HG03066 (cell line): ENCODE data around the gene ZNF639.

Source experiments
- ATAC-seq: cut with Tn5 transposase; IDR thresholded peaks from one replicate; pipeline ENCODE4 v1.9.1; 2021; ENCODE audit warnings: low read depth; ENCODE audit not compliant: unreplicated experiment

The ZNF639 gene

GRCh38 chr3:179309225-179310078, 13.4 kb upstream of the ZNF639 start:
- peak; percentile 86 for ATAC-seq

GRCh38 chr3:179318876-179319275, 4.0 kb upstream of the ZNF639 start:
- ATAC-seq = no peak

- ATAC-seq = no peak
Measured at GRCh38 chr3:179321668-179322285, 1.1 kb upstream of the ZNF639 start.

- peak; percentile 38 for ATAC-seq
Measured at GRCh38 chr3:179323197-179324110, 623 bp downstream of the ZNF639 start.

GRCh38 chr3:179324270-179324754, 1.5 kb downstream of the ZNF639 start:
- ATAC-seq = no peak

- no peak for ATAC-seq
Measured at GRCh38 chr3:179330438-179330837, 7.6 kb downstream of the ZNF639 start.

- ATAC-seq = no peak
Measured at GRCh38 chr3:179332240-179332639, 9.4 kb downstream of the ZNF639 start.

GRCh38 chr3:179333084-179333483, 10.3 kb downstream of the ZNF639 start:
- no peak for ATAC-seq

GRCh38 chr3:179336345-179336929, 13.6 kb downstream of the ZNF639 start:
- no peak for ATAC-seq

- ATAC-seq = peak; percentile 89
Measured at GRCh38 chr3:179347345-179348194, 24.7 kb downstream of the ZNF639 start, which contains the start of gene MFN1. Gene MFN1, plus strand, starts transcription at chr3:179347709. Its CDS starts 1,143 bp downstream, at chr3:179348852.

- ATAC-seq = peak; percentile 69
Measured at GRCh38 chr3:179348325-179349013, 25.6 kb downstream of the ZNF639 start.

GRCh38 chr3:179355996-179356395, 33.2 kb downstream of the ZNF639 start:
- no peak for ATAC-seq

- ATAC-seq = no peak
Measured at GRCh38 chr3:179363332-179363731, 40.5 kb downstream of the ZNF639 start.

GRCh38 chr3:179369621-179370020, 46.8 kb downstream of the ZNF639 start:
- no peak for ATAC-seq

GRCh38 chr3:179373938-179374337, 51.1 kb downstream of the ZNF639 start:
- ATAC-seq = no peak

- no peak for ATAC-seq
Measured at GRCh38 chr3:179375091-179375999, 52.5 kb downstream of the ZNF639 start.

GRCh38 chr3:179376474-179376873, 53.6 kb downstream of the ZNF639 start:
- ATAC-seq = no peak
